Endodermal cell (in vitro differentiated cells): Measurements from ENCODE around the gene OTUD6A. TPM values are rescaled to one million over a fixed set of nuclear protein-coding genes. Genes with fewer than 3 reads are reported as not detected.

Experiments
- DNase-seq: peaks from one replicate; pipeline ENCODE4 v3.0.0-alpha.2; 2017
- H3K27ac ChIP-seq: 2 replicates; pipeline ENCODE4 v1.5.1; 2013; ENCODE audit warnings: mild to moderate bottlenecking, low read depth, low read length, moderate library complexity
- H3K27me3 ChIP-seq: 2 replicates; pipeline ENCODE4 v1.6.1; 2013; ENCODE audit warnings: mild to moderate bottlenecking, low read length, moderate library complexity; ENCODE audit not compliant: insufficient read depth, control insufficient read depth, poor library complexity, severe bottlenecking
- H3K36me3 ChIP-seq: 2 replicates; pipeline ENCODE4 v1.7.0; 2013; ENCODE audit warnings: mild to moderate bottlenecking, low read length, moderate library complexity; ENCODE audit not compliant: control insufficient read depth, insufficient read depth
- H3K4me1 ChIP-seq: one replicate; pipeline ENCODE4 v1.7.0; 2013; ENCODE audit warnings: low read length; ENCODE audit not compliant: control insufficient read depth, insufficient read depth
- H3K4me3 ChIP-seq: 2 replicates; pipeline ENCODE4 v1.5.1; 2013; ENCODE audit warnings: mild to moderate bottlenecking, low read length, moderate library complexity
- H3K9ac ChIP-seq: 2 replicates; pipeline ENCODE4 v1.6.1; 2013; ENCODE audit warnings: mild to moderate bottlenecking, low read length, moderate library complexity; ENCODE audit not compliant: poor library complexity, severe bottlenecking; ENCODE audit errors: extremely low read depth
- H3K9me3 ChIP-seq: 2 replicates; pipeline ENCODE4 v1.6.1; 2013; ENCODE audit warnings: mild to moderate bottlenecking, low read length, moderate library complexity; ENCODE audit not compliant: control insufficient read depth
- H3K27ac Mint-ChIP-seq: 2 replicates; pipeline ENCODE4 v1.8.0; 2020; ENCODE audit warnings: mixed read lengths
- H3K27me3 Mint-ChIP-seq: 2 replicates; pipeline ENCODE4 v1.8.0; 2021; ENCODE audit warnings: mild to moderate bottlenecking, mixed read lengths; ENCODE audit not compliant: insufficient read depth
- H3K36me3 Mint-ChIP-seq: 2 replicates; pipeline ENCODE4 v1.8.0; 2020; ENCODE audit warnings: low read depth, mixed read lengths
- H3K4me1 Mint-ChIP-seq: 2 replicates; pipeline ENCODE4 v1.8.0; 2020; ENCODE audit warnings: mixed read lengths
- H3K4me3 Mint-ChIP-seq: 2 replicates; pipeline ENCODE4 v1.8.0; 2020; ENCODE audit warnings: mild to moderate bottlenecking, moderate library complexity, mixed read lengths
- H3K9me3 Mint-ChIP-seq: 2 replicates; pipeline ENCODE4 v1.8.0; 2020; ENCODE audit warnings: mild to moderate bottlenecking, mixed read lengths
- WGBS, 2 experiments: methylation state at CpG; one replicate each; pipeline versions ENCODE4 v1.1.5 to v1.1.7; 2013; ENCODE audit warnings: missing lambda C conversion rate in 2 of 2, mixed read lengths in 1 of 2; ENCODE audit not compliant: insufficient coverage in 1 of 2, insufficient read length in 1 of 2; 5-methylcytosine and 5-hydroxymethylcytosine counted together
- total RNA-seq, 2 donors: library from RNA; stranded (reverse); fragmentation: NEBNext Ultra II Directional in 1 of 2; extraction: Animal tissue kit (Norgen Biotek cat#: 25700) in 1 of 2; gene quantifications; 2 replicates in 1 of 2; 3 replicates in 1 of 2; pipeline ENCODE4 v1.2.1, GENCODE V29; 2021
- TF ChIP-seq, protein P1 (sequence below): fragments of 200-600 bp; sonication (generic); conservative IDR thresholded peaks from 2 replicates; pipeline ENCODE4 v1.5.0; 2021; ENCODE audit warnings: antibody characterized with exemption, mild to moderate bottlenecking

OTUD6A gene
- total RNA-seq, 2 donors from 2014 or later = 0.53 TPM; not detected in 1

DNA sequence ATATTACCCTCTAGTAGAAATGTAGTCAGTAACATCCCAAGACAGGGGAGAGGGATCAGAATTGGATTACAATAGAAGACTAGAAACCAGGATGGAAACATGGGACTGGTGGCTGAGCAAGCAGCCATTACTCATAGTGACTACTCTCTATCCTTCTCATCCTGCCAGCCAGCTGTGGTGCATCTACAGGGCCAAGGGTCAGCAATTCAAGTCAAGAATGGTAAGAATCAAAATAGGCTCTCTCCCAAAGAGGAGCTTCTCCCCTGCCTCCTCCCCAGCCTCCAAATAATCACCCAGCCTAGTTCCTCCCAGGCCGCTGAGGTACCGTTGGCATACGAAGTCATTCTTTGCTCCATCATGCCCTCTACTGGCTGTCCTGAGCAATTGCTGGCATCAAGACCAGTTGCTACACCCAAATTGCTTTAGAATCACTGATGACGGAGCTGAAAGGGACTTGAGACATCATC, 31.9 kb upstream of the OTUD6A start:
- TF ChIP-seq, protein P1, sequence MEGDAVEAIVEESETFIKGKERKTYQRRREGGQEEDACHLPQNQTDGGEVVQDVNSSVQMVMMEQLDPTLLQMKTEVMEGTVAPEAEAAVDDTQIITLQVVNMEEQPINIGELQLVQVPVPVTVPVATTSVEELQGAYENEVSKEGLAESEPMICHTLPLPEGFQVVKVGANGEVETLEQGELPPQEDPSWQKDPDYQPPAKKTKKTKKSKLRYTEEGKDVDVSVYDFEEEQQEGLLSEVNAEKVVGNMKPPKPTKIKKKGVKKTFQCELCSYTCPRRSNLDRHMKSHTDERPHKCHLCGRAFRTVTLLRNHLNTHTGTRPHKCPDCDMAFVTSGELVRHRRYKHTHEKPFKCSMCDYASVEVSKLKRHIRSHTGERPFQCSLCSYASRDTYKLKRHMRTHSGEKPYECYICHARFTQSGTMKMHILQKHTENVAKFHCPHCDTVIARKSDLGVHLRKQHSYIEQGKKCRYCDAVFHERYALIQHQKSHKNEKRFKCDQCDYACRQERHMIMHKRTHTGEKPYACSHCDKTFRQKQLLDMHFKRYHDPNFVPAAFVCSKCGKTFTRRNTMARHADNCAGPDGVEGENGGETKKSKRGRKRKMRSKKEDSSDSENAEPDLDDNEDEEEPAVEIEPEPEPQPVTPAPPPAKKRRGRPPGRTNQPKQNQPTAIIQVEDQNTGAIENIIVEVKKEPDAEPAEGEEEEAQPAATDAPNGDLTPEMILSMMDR = peak; percentile 80
- Histone ChIP-seq H3K9ac (no peak overlapping the region), H3K36me3 (peaks cover 34% of the 10 kb centered on the region), H3K27me3 (no peaks in the 10 kb centered on the region), H3K4me1 (peaks cover 5% of the 10 kb centered on the region), H3K9me3 (no peaks in the 10 kb centered on the region), H3K27ac (no peak overlapping the region), H3K4me3 (no peak overlapping the region)
- no peak overlapping the region for H3K27ac Mint-ChIP-seq
- peaks cover 2% of the 10 kb centered on the region for H3K4me1 Mint-ChIP-seq
- no peaks in the 10 kb centered on the region for H3K27me3 Mint-ChIP-seq
- H3K9me3 Mint-ChIP-seq = peaks cover 62% of the 10 kb centered on the region
- 0 to 42% methylated on average over 2 to 4 of the region's 4 CpGs for WGBS, 2 experiments
- H3K36me3 Mint-ChIP-seq = peaks cover 3% of the 10 kb centered on the region
- peak; percentile 79 for DNase-seq
- no peak overlapping the region for H3K4me3 Mint-ChIP-seq

DNA sequence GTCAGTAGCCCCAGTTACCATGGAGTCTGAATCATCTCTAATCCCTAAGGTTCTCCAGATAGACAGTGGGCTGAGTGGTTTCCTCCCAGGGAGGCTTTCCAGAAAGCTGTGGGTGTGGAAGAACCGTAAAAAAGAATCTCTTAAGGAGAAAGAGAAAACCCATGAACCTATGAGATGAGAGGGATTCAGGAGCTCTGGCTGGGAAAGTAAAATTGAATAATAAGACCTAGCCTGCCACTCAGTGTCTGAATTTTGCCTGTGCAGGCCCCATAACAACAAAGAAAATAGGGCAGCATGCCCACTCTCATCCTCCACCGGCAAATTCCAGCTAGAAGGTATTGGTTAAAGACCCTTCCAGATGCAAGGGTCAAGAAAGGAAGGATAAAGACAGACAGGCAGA, 29.5 kb upstream of the OTUD6A start:
- H3K36me3 ChIP-seq = peaks cover 57% of the 10 kb centered on the region
- Mint-ChIP-seq H3K36me3 (peaks cover 12% of the 10 kb centered on the region), H3K27ac (no peak overlapping the region), H3K9me3 (peaks cover 65% of the 10 kb centered on the region), H3K4me1 (peaks cover 2% of the 10 kb centered on the region), H3K27me3 (no peaks in the 10 kb centered on the region), H3K4me3 (no peak overlapping the region)
- DNase-seq = no peak
- 94 to 100% methylated on average over 1 to 2 of the region's 2 CpGs for WGBS, 2 experiments
- H3K9ac ChIP-seq = no peak overlapping the region
- no peaks in the 10 kb centered on the region for H3K27me3 ChIP-seq
- TF ChIP-seq, protein P1 = no peak
- no peaks in the 10 kb centered on the region for H3K9me3 ChIP-seq
- peaks cover 5% of the 10 kb centered on the region for H3K4me1 ChIP-seq
- H3K4me3 ChIP-seq = no peak overlapping the region
- H3K27ac ChIP-seq = no peak overlapping the region

DNA sequence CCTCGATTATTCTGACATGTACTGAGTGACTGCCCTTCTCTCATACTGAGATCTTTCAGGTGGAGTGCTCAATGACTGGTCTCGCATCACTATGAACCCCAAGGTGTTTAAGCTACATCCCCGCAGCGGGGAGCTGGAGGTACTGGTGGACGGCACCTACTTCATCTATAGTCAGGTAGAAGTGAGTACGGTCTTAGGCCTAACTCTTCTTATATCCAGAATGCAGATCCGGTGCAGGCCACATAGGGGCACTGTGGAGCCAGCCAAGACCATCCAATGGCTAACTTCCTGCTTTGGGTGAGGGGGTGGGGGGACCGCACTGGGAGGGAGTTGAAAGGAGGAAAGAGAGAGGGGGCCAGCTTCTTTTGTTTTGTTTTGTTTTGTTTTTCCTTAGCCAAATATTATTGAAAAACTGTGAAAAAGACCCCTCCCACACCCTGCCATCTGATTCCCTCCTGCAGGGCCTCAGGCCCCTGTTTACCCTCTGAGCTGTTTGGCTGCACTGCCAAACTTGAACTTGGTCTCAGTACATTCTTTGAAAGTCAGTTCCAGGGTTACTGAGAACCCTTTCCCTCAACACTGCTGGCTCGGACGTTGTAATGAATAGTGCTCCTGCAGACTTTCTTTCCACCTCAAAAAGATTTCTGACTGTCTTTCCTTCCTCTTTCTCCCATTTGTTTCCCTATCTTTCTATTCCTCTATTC, 28.8 kb upstream of the OTUD6A start:
- no peak overlapping the region for H3K27ac Mint-ChIP-seq
- WGBS, 2 experiments = 69 to 83% methylated on average over 2 to 9 of the region's 10 CpGs

More for the DNA sequence above, 28.8 kb upstream of the OTUD6A start:
- Mint-ChIP-seq H3K9me3 (peaks cover 68% of the 10 kb centered on the region), H3K36me3 (peaks cover 17% of the 10 kb centered on the region), H3K27me3 (no peaks in the 10 kb centered on the region), H3K4me3 (no peak overlapping the region), H3K4me1 (peaks cover 2% of the 10 kb centered on the region)
- H3K36me3 ChIP-seq = peaks cover 64% of the 10 kb centered on the region
- DNase-seq = peak; percentile 86
- H3K9me3 ChIP-seq = no peaks in the 10 kb centered on the region
- TF ChIP-seq, protein P1 = peak; percentile 74
- H3K4me1 ChIP-seq = peaks cover 5% of the 10 kb centered on the region
- H3K27me3 ChIP-seq = no peaks in the 10 kb centered on the region
- H3K4me3 ChIP-seq = no peak overlapping the region
- H3K27ac ChIP-seq = no peak overlapping the region
- no peak overlapping the region for H3K9ac ChIP-seq
